ENCODE measurements around the gene GABRR2. TPM values are rescaled to one million over a fixed set of nuclear protein-coding genes. Genes with fewer than 3 reads are reported as not detected.

Gene GABRR2
- total RNA-seq, 2 donors from 2014 or later, result 0.48 to 0.49 TPM

- no peaks in the 10 kb centered on the region for H3K36me3 ChIP-seq
- H3K4me1 ChIP-seq, result no peaks in the 10 kb centered on the region
- no peak overlapping the region for H3K27ac ChIP-seq
- no peak overlapping the region for H3K9ac ChIP-seq (ENCODE audit: low read depth in 2 of 2, low read length in 2 of 2)
- intact Hi-C loops (cut with DNase I), result no loop called here
- H3K4me3 ChIP-seq, result no peak overlapping the region
- no peaks in the 10 kb centered on the region for H3K27me3 ChIP-seq
- TF ChIP-seq CTCF (IDR thresholded peaks at IDR 0.05), result no peak
- no peaks in the 10 kb centered on the region for H3K9me3 ChIP-seq
- no peak for DNase-seq
Observed at GRCh38 chr6:89323511-89323971, 8.4 kb upstream of the GABRR2 start.

- H3K9ac ChIP-seq (ENCODE audit: low read depth in 2 of 2, low read length in 2 of 2), result no peak overlapping the region
- no peaks in the 10 kb centered on the region for H3K4me1 ChIP-seq
- DNase-seq, result no peak
- H3K27ac ChIP-seq, result no peak overlapping the region
- H3K36me3 ChIP-seq, result no peaks in the 10 kb centered on the region
- TF ChIP-seq CTCF (IDR thresholded peaks at IDR 0.05), result no peak
- no peaks in the 10 kb centered on the region for H3K27me3 ChIP-seq
- intact Hi-C loops (cut with DNase I), result no loop called here
- H3K4me3 ChIP-seq, result no peak overlapping the region
- H3K9me3 ChIP-seq, result no peaks in the 10 kb centered on the region
Observed at GRCh38 chr6:89321131-89321970, 6.3 kb upstream of the GABRR2 start.

DNA sequence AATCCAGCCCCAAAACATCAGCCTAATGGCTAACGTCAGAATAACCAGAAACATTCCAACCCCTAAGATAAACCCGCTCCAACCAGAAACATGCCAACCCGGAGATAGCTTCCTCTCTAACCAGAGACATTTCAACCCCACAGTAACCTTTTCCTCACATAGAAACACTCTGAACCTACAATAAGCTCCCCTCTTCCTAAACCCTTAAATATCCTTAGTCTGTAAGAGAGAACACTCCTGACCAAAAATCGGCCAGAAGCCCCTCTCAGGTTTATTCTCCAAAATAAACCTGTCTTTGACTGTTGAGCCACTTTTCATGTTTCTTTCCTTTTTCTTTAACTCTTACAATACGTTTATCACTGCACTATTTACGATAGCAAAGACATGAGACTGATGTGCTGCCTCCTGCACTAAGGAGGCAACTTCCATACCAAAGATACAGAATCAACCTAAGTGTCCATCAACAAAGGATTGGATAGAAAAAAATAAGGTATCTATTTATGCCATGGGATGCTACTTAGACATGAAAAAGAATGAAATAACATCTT lies 5.0 kb upstream of the GABRR2 start:
- Histone ChIP-seq H3K27me3 (no peaks in the 10 kb centered on the region), H3K9me3 (no peaks in the 10 kb centered on the region), H3K4me1 (no peaks in the 10 kb centered on the region), H3K4me3 (no peak overlapping the region), H3K36me3 (no peaks in the 10 kb centered on the region), H3K9ac (ENCODE audit: low read depth in 2 of 2, low read length in 2 of 2) (no peak overlapping the region), H3K27ac (no peak overlapping the region)
- intact Hi-C loops (cut with DNase I), result no loop called here
- no peak for DNase-seq
- no peak for TF ChIP-seq CTCF (IDR thresholded peaks at IDR 0.05)

GRCh38 chr6:89317067-89317466 lies 2.0 kb upstream of the GABRR2 start:
- no peaks in the 10 kb centered on the region for H3K27me3 ChIP-seq
- no peak overlapping the region for H3K4me3 ChIP-seq
- H3K4me1 ChIP-seq, result peaks cover 8% of the 10 kb centered on the region
- intact Hi-C loops (cut with DNase I), result loop anchor here (10.0 kb wide), 1 partner anchor 48 kb away; no protein-coding TSS in a partner anchor
- no peaks in the 10 kb centered on the region for H3K9me3 ChIP-seq
- no peak for TF ChIP-seq CTCF (IDR thresholded peaks at IDR 0.05)
- H3K9ac ChIP-seq (ENCODE audit: low read depth in 2 of 2, low read length in 2 of 2), result no peak overlapping the region
- H3K36me3 ChIP-seq, result no peaks in the 10 kb centered on the region
- DNase-seq, result no peak
- no peak overlapping the region for H3K27ac ChIP-seq

DNA sequence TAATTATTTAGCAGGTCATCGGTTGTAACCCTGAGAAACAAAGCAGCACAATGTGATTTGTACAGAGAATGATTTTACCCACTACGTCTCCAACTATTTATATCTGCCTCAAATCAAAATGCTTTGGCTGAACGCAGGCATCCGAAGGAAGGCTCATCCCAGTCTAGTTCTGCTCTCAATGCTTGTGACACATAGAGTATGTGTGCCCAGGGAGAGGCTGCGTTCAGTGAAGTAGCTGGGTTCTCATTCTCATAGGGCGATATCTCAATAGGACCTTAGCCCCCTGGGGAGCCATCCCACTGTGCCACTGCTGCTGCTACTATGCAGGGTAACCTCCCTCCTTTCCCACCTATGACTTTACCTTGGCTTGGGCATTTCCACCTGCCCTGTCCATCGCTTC lies 407 bp downstream of the GABRR2 start:
- no peak overlapping the region for H3K27ac ChIP-seq
- no peaks in the 10 kb centered on the region for H3K27me3 ChIP-seq
- H3K36me3 ChIP-seq, result no peaks in the 10 kb centered on the region
- no peaks in the 10 kb centered on the region for H3K9me3 ChIP-seq
- no peak overlapping the region for H3K4me3 ChIP-seq
- no peak for DNase-seq
- no peak for TF ChIP-seq CTCF (IDR thresholded peaks at IDR 0.05)
- intact Hi-C loops (cut with DNase I), result loop anchor here (10.0 kb wide), 1 partner anchor 50 kb away; no protein-coding TSS in a partner anchor
- no peak overlapping the region for H3K9ac ChIP-seq (ENCODE audit: low read depth in 2 of 2, low read length in 2 of 2)
- H3K4me1 ChIP-seq, result peaks cover 10% of the 10 kb centered on the region

Data from colonic mucosa (tissue), 4 donors.